ENCODE results near the gene LRRC15. TPM values are rescaled to one million over a fixed set of nuclear protein-coding genes. Genes with fewer than 3 reads are reported as not detected.

LRRC15 gene
- polyA plus RNA-seq (2013): 0.01 TPM

- Histone ChIP-seq H3K9me3 (ENCODE audit: control extremely low read depth in 1 of 5, control insufficient read depth in 4 of 5, insufficient read depth in 2 of 5, low read depth in 1 of 5, low read length in 4 of 5) (no peaks in the 10 kb centered on the region), H3K27ac (ENCODE audit: insufficient read depth in 1 of 2, low read depth in 1 of 2, low read length in 2 of 2, poor library complexity in 1 of 2, severe bottlenecking in 2 of 2) (no peak within 1 kb of the TSS), H3K4me1 (ENCODE audit: control extremely low read depth in 1 of 4, control insufficient read depth in 4 of 4, insufficient read depth in 4 of 4, low read length in 3 of 4) (no peaks in the 10 kb centered on the region), H3K36me3 (ENCODE audit: control insufficient read depth in 4 of 4, insufficient read depth in 4 of 4, low read length in 3 of 4) (no peaks in the 10 kb centered on the region), H3K27me3 (replicated peaks in 2 of 5; ENCODE audit: control insufficient read depth in 4 of 5, insufficient read depth in 5 of 5, low read length in 4 of 5) (peaks cover 5 to 35% (median 27%) of the 10 kb centered on the region in 5 experiments), H3K4me3 (ENCODE audit: control insufficient read depth in 1 of 7, extremely low read depth in 1 of 7, insufficient read depth in 4 of 7, low read depth in 2 of 7, low read length in 6 of 7) (no peak within 1 kb of the TSS)
- ChIA-PET CTCF (interaction anchor here (1.9 kb wide), 1 partner anchor 33 kb away, joined by 5 read pairs; no protein-coding TSS in a partner anchor), POLR2A (no interaction called here)
- 14% methylated on average over 19 of the region's 21 CpGs for WGBS (ENCODE audit: insufficient coverage)
- peak in 2 of 3 donors; percentile 28 to 35 for DNase-seq
These were observed at the start of gene LRRC15 for GRCh38 chr3:194369522-194370279. Gene LRRC15, minus strand, starts transcription at chr3:194369743. Its CDS starts 8,700 bp downstream, at chr3:194361043.

DNA sequence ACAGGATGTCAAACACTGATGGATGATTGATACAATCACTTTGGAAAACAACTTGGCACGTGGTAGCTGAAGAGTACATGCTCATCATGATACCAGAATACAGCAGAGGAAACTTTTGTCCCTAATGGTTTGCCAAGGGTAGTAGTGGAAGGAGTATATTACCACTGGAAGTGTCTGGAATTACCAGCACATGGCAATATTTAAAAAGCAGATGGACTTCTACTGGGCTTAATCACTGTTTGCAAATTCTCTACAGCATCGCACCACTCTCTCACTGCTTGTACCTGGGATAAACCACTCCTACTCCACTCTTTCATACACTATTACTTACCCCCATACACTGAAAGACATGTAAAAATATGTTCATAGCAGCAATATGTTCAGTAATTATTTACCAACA, 49.1 kb upstream of the LRRC15 start:
- Histone ChIP-seq H3K4me3 (ENCODE audit: control insufficient read depth in 1 of 7, extremely low read depth in 1 of 7, insufficient read depth in 4 of 7, low read depth in 2 of 7, low read length in 6 of 7) (no peak overlapping the region), H3K9me3 (ENCODE audit: control extremely low read depth in 1 of 5, control insufficient read depth in 4 of 5, insufficient read depth in 2 of 5, low read depth in 1 of 5, low read length in 4 of 5) (no peaks in the 10 kb centered on the region), H3K36me3 (ENCODE audit: control insufficient read depth in 4 of 4, insufficient read depth in 4 of 4, low read length in 3 of 4) (peaks cover 4 to 34% (median 12%) of the 10 kb centered on the region in 4 experiments), H3K27me3 (replicated peaks in 2 of 5; ENCODE audit: control insufficient read depth in 4 of 5, insufficient read depth in 5 of 5, low read length in 4 of 5) (no peaks in the 10 kb centered on the region), H3K4me1 (ENCODE audit: control extremely low read depth in 1 of 4, control insufficient read depth in 4 of 4, insufficient read depth in 4 of 4, low read length in 3 of 4) (no peaks in the 10 kb centered on the region), H3K27ac (ENCODE audit: insufficient read depth in 1 of 2, low read depth in 1 of 2, low read length in 2 of 2, poor library complexity in 1 of 2, severe bottlenecking in 2 of 2) (no peak overlapping the region)
- no peak for DNase-seq
- 100% methylated on average over 1 of the region's 2 CpGs for WGBS (ENCODE audit: insufficient coverage)
- ChIA-PET CTCF (no interaction called here), POLR2A (no interaction called here)

DNA sequence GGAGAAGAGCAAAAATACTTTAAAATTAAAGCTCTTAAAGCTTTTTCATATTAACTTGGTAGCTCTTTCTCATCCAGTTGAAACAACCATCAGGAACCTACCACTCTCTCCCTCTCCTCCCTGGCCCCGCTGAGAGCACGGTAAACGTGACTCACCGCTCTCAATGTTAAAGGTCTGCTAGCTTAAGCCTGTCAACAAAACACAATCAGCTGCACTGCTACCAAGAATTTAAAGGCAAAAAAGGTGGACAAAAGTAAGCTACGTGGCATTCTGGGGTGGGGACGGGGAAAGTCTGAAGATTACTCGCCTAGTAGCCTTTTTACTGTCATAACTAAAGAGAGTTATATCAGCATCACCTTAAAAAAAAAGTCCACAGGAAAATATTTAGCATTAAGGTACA, 37.9 kb upstream of the LRRC15 start:
- H3K27me3 ChIP-seq (replicated peaks in 2 of 5; ENCODE audit: control insufficient read depth in 4 of 5, insufficient read depth in 5 of 5, low read length in 4 of 5): no peaks in the 10 kb centered on the region
- peaks cover 7 to 43% (median 16%) of the 10 kb centered on the region in 4 experiments for H3K36me3 ChIP-seq (ENCODE audit: control insufficient read depth in 4 of 4, insufficient read depth in 4 of 4, low read length in 3 of 4)
- WGBS (ENCODE audit: insufficient coverage): 100% methylated on average over 4 of the region's 7 CpGs
- CTCF ChIA-PET: interaction anchor here (1.0 to 16.0 kb wide), 6 partner anchors 9 to 126 kb away, joined by 3 to 349 read pairs (median 4); no protein-coding TSS in a partner anchor
- DNase-seq: no peak
- H3K4me1 ChIP-seq (ENCODE audit: control extremely low read depth in 1 of 4, control insufficient read depth in 4 of 4, insufficient read depth in 4 of 4, low read length in 3 of 4): no peaks in the 10 kb centered on the region
- POLR2A ChIA-PET: interaction anchor here (0.6 kb wide), 1 partner anchor 11 kb away, joined by 6 read pairs; no protein-coding TSS in a partner anchor
- no peak overlapping the region for H3K4me3 ChIP-seq (ENCODE audit: control insufficient read depth in 1 of 7, extremely low read depth in 1 of 7, insufficient read depth in 4 of 7, low read depth in 2 of 7, low read length in 6 of 7)
- no peaks in the 10 kb centered on the region for H3K9me3 ChIP-seq (ENCODE audit: control extremely low read depth in 1 of 5, control insufficient read depth in 4 of 5, insufficient read depth in 2 of 5, low read depth in 1 of 5, low read length in 4 of 5)
- no peak overlapping the region for H3K27ac ChIP-seq (ENCODE audit: insufficient read depth in 1 of 2, low read depth in 1 of 2, low read length in 2 of 2, poor library complexity in 1 of 2, severe bottlenecking in 2 of 2)

DNA sequence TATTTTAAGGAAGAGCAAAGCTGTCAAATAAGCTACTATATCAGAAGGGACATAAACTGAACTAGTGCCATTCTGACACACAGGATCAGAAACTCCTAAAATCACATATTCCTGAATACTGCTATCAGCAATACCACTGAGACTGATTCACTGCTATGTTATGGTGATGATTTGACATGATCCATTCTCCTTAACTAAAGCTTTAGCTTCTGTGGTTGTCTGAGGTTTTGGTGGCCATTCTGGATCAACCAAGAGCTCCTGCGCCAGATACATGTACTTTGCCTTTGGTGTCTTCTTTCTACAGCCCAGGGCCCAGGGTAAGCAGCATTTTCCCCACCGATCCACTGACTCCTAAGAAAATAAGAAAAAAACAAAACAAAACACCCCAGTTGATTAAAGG, 36.2 kb upstream of the LRRC15 start:
- POLR2A ChIA-PET: interaction anchor here (1.1 kb wide), 1 partner anchor 64 kb away, joined by 3 read pairs; no protein-coding TSS in a partner anchor
- no peak for DNase-seq

GRCh38 chr3:194404365-194405140, 35.0 kb upstream of the LRRC15 start:
- Histone ChIP-seq H3K9me3 (ENCODE audit: control extremely low read depth in 1 of 5, control insufficient read depth in 4 of 5, insufficient read depth in 2 of 5, low read depth in 1 of 5, low read length in 4 of 5) (no peaks in the 10 kb centered on the region), H3K4me3 (ENCODE audit: control insufficient read depth in 1 of 7, extremely low read depth in 1 of 7, insufficient read depth in 4 of 7, low read depth in 2 of 7, low read length in 6 of 7) (no peak overlapping the region), H3K27ac (ENCODE audit: insufficient read depth in 1 of 2, low read depth in 1 of 2, low read length in 2 of 2, poor library complexity in 1 of 2, severe bottlenecking in 2 of 2) (no peak overlapping the region), H3K36me3 (ENCODE audit: control insufficient read depth in 4 of 4, insufficient read depth in 4 of 4, low read length in 3 of 4) (peaks cover 7 to 26% (median 10%) of the 10 kb centered on the region in 4 experiments), H3K4me1 (ENCODE audit: control extremely low read depth in 1 of 4, control insufficient read depth in 4 of 4, insufficient read depth in 4 of 4, low read length in 3 of 4) (peaks cover under 1 to 7% (median 6%) of the 10 kb centered on the region in 4 experiments), H3K27me3 (replicated peaks in 2 of 5; ENCODE audit: control insufficient read depth in 4 of 5, insufficient read depth in 5 of 5, low read length in 4 of 5) (peaks cover 0 to 7% (median 0%) of the 10 kb centered on the region in 5 experiments)
- ChIA-PET POLR2A (interaction anchor here (1.1 kb wide), 1 partner anchor 62 kb away, joined by 3 read pairs; no protein-coding TSS in a partner anchor), CTCF (interaction anchor here (0.6 to 16.0 kb wide), 7 partner anchors 40 to 741 kb away, joined by 3 to 349 read pairs (median 4); no protein-coding TSS in a partner anchor)
- DNase-seq: peak; percentile 60 to 76 (median 67)
- 60% methylated on average over 8 of the region's 10 CpGs for WGBS (ENCODE audit: insufficient coverage)

More for the DNA sequence above, 36.2 kb upstream of the LRRC15 start:
- peaks cover 0 to 7% (median 0%) of the 10 kb centered on the region in 5 experiments for H3K27me3 ChIP-seq (replicated peaks in 2 of 5; ENCODE audit: control insufficient read depth in 4 of 5, insufficient read depth in 5 of 5, low read length in 4 of 5)
- H3K36me3 ChIP-seq (ENCODE audit: control insufficient read depth in 4 of 4, insufficient read depth in 4 of 4, low read length in 3 of 4): peaks cover 7 to 28% (median 11%) of the 10 kb centered on the region in 4 experiments
- H3K9me3 ChIP-seq (ENCODE audit: control extremely low read depth in 1 of 5, control insufficient read depth in 4 of 5, insufficient read depth in 2 of 5, low read depth in 1 of 5, low read length in 4 of 5): no peaks in the 10 kb centered on the region
- H3K4me3 ChIP-seq (ENCODE audit: control insufficient read depth in 1 of 7, extremely low read depth in 1 of 7, insufficient read depth in 4 of 7, low read depth in 2 of 7, low read length in 6 of 7): no peak overlapping the region
- H3K27ac ChIP-seq (ENCODE audit: insufficient read depth in 1 of 2, low read depth in 1 of 2, low read length in 2 of 2, poor library complexity in 1 of 2, severe bottlenecking in 2 of 2): no peak overlapping the region
- 100% methylated on average over 2 of the region's 2 CpGs for WGBS (ENCODE audit: insufficient coverage)
- CTCF ChIA-PET: interaction anchor here (0.6 to 16.0 kb wide), 3 partner anchors 42 to 180 kb away, joined by 3 to 349 read pairs (median 3); no protein-coding TSS in a partner anchor
- no peaks in the 10 kb centered on the region for H3K4me1 ChIP-seq (ENCODE audit: control extremely low read depth in 1 of 4, control insufficient read depth in 4 of 4, insufficient read depth in 4 of 4, low read length in 3 of 4)

GRCh38 chr3:194401868-194402329, 32.4 kb upstream of the LRRC15 start:
- Histone ChIP-seq H3K4me3 (ENCODE audit: control insufficient read depth in 1 of 7, extremely low read depth in 1 of 7, insufficient read depth in 4 of 7, low read depth in 2 of 7, low read length in 6 of 7) (no peak overlapping the region), H3K27ac (ENCODE audit: insufficient read depth in 1 of 2, low read depth in 1 of 2, low read length in 2 of 2, poor library complexity in 1 of 2, severe bottlenecking in 2 of 2) (no peak overlapping the region), H3K9me3 (ENCODE audit: control extremely low read depth in 1 of 5, control insufficient read depth in 4 of 5, insufficient read depth in 2 of 5, low read depth in 1 of 5, low read length in 4 of 5) (no peaks in the 10 kb centered on the region), H3K4me1 (ENCODE audit: control extremely low read depth in 1 of 4, control insufficient read depth in 4 of 4, insufficient read depth in 4 of 4, low read length in 3 of 4) (peaks cover 15 to 34% (median 28%) of the 10 kb centered on the region in 4 experiments), H3K27me3 (replicated peaks in 2 of 5; ENCODE audit: control insufficient read depth in 4 of 5, insufficient read depth in 5 of 5, low read length in 4 of 5) (peaks cover 0 to 32% (median 10%) of the 10 kb centered on the region in 5 experiments), H3K36me3 (ENCODE audit: control insufficient read depth in 4 of 4, insufficient read depth in 4 of 4, low read length in 3 of 4) (peaks cover 0 to 19% (median 1%) of the 10 kb centered on the region in 4 experiments)
- POLR2A ChIA-PET: interaction anchor here (0.6 kb wide), 1 partner anchor 38 kb away, joined by 3 read pairs; no protein-coding TSS in a partner anchor
- CTCF ChIA-PET: interaction anchor here (1.1 to 16.0 kb wide), 5 partner anchors 15 to 621 kb away, joined by 3 to 349 read pairs (median 5); partner anchors contain the start of gene LRRC15
- WGBS (ENCODE audit: insufficient coverage): 96% methylated on average over 7 of the region's 8 CpGs
- DNase-seq: no peak
